ENCODE measurements around the gene PIP5K1C.
"Not testable (repeated sequence)": the region's sequence is repeated elsewhere in the genome, so short reads cannot be mapped to it uniquely, and the experiment has no call there.

Gene PIP5K1C

DNA sequence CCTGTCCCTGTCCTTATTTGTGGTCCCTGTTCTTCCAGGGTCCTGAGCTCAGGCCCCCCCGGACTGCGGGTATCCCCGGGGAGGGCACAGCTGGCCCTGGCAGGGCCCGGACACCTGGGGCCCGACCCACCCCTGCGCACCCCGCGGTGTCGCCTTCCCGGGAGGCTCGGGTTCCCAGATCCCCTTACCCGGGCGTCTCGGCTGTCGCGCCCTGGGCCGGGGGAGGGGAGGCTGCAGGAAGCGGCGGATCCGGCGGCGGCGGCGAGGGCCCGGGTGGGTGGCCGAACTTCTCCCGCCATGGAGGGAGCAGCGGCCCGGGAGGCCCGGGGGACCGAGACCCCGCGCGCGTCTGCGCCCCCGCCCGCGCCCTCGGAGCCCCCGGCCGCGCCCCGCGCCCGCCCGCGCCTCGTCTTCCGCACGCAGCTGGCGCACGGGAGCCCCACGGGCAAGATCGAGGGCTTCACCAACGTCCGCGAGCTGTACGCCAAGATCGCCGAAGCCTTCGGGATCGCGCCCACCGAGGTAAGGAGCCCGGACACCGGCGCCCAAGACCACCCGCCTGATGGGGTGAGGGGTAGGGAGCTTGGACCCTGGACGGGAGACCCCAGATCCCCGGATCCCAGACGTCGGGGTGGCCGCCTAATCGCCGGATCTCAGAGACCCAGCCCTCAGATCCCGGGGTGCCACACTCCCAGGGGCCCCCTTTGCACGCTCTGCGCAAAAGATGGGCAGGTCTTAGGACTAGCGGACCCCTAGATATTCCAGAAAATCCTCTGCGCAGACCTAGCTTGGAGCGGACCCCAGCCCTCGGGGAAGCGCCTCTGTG lies 114.8 kb downstream of the PIP5K1C start, which contains the start of gene GIPC3:
TSS of gene GIPC3 (plus strand) at position 178 of the 826 bp plus-strand sequence. CDS start at position 298, 120 bp downstream.
- DNase-seq = no peak

DNA sequence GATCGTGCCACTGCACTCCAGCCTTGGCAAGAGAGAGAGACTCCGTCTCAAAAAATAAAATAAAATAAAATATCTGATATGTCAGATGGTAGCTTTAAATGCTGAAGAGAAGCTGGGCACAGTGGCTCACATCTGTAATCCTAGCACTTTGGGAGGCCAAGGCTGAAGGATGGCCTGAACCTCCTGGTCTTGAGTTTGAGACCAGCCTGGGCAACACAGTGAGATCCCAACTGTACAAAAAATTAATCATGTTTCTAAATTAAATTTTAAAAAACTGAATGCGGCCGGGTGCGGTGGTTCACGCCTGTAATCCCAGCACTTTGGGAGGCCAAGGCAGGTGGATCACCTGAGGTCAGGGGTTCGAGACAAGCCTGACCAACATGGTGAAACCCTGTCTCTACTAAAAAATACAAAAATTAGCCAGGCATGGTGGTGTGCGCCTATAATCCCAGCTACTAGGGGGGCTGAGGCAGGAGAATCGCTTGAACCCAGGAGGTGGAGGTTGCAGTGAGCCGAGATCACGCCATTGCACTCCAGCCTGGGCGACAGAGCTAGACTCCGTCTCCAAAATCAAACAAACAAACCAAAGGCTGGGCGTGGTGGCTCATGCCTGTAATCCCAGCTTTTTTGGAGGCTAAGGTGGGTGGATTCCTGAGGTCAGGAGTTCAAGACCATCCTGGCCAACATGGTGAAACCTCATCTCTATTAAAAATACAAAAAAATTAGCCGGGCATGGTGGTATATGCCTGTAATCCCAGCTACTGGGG lies 116.0 kb downstream of the PIP5K1C start:
- not testable (repeated sequence) for DNase-seq

DNA sequence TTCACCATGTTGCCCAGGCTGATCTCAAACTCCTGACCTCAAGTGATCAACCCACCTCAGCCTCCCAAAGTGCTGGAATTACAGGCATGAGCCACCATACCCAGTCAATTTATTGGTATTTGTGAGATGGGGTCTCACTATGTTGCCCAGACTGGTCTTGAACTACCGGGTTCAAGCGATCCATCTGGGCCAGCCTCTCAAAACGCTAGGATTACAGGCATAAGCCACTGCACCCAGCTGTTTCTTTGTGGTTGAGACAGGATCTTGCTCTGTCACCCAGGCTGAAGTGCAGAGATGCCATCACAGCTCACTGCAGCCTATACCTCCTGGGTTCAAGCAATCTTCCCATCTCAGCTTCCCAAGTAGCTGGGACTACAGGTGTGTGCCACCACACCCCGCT lies 118.5 kb downstream of the PIP5K1C start:
- DNase-seq = not testable (repeated sequence)

All from right hindlimb (tissue), 1 donor.